Globus pallidus (tissue), 1 donor: ENCODE results near the gene GGT6.

Experiments
- DNase-seq: peaks from one replicate; pipeline ENCODE4 v3.0.0-alpha.2; 2015; ENCODE audit warnings: low spot score

The GGT6 gene

DNA sequence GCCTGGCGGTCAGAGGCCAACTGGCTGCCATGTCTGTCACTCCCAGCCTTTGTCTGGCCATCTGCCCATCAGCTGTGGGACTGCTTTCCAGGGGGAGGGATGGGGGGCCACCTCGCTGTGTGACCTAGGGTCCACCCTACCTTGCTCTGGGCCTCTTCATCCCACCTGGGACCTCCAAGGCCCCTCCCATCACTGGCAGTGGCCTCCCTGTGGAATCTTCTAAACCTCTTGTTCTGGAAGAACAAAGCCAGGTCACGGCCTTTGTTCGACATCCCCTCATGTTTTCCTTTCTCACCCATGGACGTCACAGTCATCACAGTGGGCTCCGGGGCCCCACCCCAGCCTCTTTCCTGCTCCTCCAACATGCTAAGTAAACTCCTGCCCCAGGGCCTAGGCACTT is 37.7 kb downstream of the GGT6 start:
- DNase-seq = no peak

DNA sequence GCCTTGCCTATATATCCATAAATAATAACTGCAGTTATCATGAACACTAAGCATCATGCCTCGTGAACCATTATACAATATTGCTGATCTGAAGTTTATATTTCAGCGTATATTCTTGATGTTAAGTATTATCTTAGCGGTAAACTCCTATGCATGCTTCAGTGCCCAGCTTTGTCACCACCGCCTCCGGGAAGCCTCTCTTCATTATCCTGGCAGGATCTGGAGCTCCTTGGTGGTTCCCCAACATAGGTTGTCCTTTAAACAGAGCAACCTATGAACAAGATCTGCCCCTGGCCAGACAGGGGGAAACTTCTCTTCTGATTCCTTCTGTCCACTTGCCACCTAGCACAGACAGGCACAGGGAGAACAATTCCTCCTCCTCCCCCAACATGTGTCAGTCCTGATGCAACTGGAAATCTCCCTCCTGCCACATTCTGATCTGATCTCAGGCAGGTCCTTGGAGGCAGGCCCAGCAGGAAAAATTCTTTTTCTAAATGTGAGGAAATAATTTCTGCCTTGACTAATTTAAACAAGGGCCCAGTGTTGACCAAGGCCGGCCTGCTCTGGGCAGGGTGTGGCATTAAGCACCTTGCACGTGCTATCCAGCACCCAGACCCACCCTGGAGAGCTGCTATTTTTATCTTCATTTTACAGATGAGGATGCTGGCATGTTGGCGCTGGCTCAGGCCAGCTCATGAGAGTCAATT is 39.3 kb downstream of the GGT6 start:
- DNase-seq = no peak

DNA sequence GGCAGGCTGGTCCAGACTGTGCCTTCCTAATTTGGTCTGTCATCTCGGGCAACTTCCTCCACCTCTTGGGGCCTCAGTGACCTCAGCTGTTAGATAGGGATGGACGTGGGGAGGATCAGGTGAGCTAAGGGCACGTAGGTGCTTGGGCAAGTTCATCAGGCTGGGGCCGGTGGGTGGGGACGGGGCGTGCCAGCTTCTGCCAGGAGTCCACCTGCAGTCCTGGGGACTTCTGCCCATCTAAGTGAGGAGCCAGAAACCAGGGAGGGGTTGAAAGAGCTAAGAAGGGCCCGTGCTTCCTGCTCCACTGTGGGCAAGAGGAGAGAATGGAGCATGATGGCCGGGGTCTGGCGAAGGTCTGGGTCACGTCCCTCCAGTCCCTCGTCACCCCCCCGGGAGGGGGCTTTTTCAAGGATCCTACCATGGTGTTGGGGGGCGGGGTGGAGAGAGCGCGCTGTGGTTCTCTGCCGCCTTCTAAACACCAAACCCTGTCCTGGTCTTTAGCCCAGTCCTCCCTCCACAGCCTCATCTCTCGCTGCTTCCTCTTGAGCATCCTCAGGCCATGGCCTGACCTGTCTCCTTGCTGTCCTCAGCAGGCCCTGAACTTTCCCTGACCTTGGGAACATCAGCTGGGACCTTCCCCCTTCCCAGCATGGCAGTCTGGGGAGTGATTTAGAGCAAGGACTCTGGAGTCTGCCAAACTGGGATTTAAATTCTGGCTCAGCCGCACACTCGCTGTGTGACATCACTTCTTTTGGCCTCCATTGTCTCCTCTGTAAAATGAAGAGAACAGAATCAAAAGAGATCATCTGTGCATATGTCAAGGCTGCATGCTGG is 40.1 kb downstream of the GGT6 start:
- DNase-seq = no peak

DNA sequence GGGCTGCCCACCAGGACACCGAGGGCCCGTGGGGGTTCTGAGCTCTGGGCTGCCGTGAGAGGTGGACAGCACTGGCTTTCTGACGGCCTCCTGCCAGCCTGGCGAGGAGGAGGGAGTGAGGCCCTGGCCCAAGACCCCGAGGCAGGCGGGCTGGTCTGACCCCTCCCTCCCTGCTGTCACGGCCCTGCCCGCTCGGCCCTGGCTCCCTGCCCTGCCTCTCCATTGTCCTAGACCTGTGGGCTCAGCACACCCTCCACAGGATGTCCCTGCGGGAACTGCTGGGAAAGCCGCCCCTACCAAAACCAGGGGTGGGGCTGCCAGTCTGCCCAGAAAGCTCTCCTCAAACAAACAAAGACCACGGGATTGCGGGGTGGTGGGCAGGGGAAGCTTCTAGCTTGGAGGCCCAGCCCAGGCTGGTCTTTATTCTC is 41.0 kb downstream of the GGT6 start:
- DNase-seq = no peak

DNA sequence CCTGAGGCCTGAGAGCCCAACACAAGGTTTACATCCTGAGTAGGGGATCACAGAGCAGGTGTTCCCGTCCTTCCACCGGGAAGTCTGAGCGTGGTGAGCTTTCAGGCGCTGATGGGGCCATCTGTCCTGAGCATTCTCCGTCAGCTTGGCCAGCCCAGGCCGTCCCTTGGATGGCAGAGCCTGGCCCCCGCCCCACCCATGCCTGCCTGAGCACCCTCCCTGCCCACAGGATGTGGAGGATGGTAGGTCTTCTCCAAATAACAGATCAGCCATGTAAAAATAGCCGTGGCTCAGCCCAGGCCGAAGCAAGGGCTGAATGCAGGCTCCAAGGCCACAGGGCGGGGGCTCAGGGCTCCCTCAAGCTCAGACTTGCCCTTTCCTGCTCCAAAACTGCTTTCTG is 41.5 kb downstream of the GGT6 start:
- no peak for DNase-seq

DNA sequence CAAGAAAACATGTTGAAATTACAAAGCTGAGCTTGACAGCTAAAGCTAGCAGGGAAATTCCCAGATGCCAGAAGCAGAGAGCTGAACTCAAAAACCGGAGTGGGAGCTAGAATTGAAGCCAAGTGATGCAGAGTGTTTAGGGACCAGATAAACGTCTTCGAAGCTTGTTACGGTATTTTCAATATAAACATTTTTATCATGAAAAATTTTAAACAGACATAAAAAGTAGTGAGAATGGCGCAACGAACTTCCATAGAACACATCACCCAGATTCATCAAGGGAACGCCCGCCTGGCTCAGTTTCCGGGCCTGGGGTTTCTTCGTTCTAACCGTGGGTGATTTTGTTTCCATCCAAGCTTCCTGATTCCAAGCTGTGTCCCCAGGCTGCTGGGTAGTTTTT is 43.6 kb downstream of the GGT6 start:
- DNase-seq = no peak

DNA sequence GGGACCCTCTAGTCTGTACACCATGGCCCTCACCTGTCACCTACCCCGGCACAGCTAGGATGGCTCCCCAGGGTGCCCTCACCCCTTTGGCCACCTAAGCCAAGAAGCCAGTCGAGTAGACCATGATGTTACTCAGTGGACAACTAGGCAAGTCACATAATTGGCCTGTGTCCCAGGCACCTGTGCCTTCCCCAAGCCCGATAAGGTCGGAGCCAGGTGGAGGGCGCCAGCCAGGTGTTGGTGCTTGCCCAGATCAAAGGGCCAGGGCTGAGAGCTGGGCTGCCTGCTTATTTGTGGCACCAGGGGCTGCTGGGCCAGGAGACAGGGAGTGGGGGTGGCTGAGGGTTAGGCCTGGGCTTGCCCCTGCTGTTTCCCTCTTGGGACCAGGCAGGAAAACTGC is 44.9 kb downstream of the GGT6 start:
- DNase-seq = no peak

DNA sequence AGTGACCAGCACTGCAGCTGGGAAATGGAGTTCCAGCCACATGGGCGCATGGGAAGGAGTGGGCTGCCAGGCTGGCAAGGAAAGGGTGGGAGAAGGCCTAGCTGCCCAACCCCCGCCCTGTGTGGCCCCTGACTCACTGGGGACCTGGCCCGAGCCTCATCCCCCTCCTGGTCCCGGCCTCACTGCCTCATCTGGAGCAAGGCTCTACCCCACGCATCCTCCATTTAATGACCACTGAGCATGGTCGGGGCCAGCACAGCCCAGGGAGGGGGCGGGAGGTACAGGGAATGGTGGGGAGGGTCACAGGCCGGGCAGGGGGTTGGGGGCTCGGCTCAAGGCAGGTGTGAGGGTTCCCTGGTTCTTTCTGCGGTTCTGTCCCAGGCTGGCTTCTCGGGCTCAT is 45.6 kb downstream of the GGT6 start:
- DNase-seq = no peak

DNA sequence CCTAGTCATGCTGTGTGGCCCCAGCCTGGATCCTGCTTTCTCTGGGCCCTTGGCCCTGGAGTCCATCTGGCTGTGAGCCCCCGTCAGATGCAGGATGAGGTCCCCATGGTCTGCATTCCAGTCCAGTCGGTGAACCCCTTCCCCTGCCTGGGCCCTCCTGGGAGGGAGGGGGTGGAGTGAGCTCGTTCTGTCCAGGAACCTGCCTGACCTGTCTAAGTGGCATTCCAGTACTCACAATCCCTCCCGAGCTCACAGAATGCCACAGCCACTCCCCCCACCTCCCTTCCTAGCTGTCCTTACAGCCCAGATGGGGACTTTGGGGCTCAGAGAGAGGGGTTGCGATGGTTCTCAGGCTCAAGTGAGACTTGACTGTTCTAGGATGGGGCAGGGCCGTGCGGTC is 46.2 kb downstream of the GGT6 start:
- DNase-seq = no peak

DNA sequence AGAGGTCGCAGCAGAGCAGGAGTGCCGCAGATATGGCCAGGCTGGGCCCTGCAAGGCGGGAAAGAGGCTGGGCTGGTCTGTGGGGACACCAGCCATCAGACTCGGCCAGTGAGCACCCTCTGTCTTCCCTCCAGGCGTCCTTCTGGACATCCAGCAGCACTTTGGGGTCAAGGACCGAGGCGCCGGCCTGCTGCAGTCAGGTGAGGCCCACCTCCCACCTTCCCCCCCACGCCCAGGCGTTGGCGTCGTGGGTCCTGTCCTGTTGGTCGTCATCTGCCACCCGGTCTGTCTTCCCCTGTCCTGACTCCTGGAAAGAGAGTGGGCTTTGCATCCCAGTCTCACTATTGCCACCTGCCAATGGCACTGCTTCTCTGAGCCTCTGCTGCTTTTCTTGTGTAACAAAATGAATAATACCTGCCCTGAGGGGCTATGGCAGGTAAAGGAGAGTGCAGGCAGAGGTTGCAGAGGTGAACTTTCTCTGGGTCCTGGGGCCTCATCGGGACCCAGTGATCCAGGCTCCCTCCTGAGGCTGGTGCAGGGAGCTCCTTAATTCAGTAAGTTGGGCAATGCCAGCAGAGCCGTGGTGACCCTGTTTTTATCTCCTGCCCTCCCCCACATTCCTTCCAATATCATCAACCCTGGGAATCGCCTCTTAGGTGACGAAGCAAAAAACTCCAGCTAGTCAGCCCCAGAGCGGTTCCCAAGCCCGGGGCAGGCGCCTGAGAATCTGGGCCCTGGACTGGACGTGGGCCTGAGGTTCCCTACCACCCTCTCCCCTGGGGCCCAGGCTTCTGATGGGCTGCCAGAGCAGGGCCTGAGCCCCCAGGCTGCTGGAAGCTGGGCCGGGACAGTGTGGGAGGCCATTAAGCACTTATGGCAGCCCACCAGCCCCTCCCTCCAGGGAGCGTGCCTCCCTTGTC is 47.0 kb downstream of the GGT6 start:
- no peak for DNase-seq

DNA sequence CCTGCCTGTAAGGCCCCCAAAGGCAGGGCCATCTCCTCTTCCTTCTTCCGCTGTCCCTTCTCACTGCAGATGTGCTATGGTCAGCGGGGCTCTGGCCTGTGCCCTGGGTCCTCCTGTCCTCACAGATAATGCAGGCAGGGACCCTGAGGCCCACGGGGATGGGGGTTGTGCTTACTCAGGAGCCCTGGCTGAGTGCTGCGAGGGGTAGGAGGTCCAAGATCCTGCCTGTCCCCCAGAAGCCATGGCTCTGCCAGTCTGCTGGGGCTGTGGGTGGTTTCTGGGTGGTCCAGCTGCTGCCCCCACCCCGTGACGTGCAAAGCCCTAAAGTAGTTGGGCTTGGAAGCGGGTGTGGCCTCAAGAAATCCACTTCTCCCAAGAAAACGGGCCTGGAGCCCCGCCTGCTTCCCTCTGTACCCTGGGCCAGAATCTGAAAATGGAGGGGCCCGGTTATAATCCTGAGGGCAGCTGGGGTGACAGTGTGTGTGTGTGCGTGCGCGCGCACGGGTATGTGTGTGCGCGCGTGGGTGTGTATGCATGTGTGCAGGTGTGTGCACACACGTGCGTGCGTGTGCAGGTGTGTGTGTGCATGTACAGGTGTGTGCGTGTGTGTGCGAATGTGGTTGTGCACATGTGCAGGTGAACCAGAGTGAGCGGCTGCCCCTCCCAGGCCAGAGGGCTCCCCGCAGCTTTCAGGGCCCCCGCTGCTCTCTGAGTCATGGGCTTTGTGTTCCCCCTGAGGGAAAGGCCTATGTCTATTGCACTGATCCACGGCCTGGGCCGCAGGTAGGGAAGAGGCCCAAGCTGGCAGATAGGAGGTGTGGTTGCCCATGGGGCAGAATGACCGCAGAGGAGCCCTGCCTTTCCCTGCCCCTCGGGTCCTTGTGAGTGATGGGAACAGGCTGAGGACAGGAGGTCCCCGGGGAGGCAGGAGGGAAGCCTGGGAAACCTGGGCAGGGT is 47.9 kb downstream of the GGT6 start:
- DNase-seq = no peak

DNA sequence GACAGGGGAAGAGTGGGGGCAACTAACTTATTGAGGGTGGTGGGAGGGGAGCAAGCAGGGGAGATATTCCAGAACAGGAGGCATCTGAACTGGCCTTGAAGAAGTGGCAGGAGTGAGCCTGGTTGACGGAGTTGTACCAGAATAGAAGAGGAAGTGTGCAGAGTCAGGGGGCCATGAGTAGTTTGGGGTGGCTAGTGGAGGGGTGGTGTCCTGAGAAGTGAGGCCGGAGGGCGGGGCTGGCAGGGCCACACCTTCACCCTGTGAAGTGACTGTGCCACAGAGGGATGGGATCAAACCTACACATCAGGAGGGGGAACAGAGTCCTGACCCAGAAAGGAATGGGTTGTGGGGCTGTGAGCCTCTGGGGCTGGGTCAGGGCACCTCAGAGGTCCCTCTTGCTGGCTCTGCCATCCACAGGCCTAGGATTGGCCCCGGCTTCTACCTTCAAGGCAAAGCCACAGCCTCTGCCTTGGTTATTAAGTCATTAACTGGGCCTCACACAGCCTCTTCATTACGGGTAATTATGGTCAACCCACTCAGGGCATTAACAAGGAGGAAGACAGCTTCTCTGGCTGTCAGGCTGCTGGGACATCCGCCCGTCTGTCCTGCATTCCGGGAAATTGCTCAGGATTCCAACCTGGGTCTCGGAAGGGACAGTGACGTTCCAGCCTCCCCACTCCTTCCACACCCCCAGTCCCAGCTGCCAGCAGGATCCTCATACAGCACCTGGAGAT is 49.0 kb downstream of the GGT6 start:
- no peak for DNase-seq

DNA sequence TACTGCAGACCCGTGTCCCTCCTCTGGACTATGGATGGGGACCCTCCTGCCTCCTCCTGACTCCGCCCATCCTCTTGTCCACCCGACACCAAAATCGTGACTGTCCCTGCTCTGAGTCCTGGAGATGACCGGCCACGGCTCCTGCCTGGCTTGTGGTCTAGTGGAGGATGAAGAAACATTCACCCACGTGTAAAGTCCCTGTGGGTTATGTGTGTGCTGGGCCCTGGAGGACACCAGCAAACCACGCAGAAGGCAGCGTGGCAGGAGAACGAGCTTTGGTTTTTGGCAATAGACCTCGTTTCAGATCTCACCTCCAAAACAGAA is 49.8 kb downstream of the GGT6 start:
- no peak for DNase-seq

DNA sequence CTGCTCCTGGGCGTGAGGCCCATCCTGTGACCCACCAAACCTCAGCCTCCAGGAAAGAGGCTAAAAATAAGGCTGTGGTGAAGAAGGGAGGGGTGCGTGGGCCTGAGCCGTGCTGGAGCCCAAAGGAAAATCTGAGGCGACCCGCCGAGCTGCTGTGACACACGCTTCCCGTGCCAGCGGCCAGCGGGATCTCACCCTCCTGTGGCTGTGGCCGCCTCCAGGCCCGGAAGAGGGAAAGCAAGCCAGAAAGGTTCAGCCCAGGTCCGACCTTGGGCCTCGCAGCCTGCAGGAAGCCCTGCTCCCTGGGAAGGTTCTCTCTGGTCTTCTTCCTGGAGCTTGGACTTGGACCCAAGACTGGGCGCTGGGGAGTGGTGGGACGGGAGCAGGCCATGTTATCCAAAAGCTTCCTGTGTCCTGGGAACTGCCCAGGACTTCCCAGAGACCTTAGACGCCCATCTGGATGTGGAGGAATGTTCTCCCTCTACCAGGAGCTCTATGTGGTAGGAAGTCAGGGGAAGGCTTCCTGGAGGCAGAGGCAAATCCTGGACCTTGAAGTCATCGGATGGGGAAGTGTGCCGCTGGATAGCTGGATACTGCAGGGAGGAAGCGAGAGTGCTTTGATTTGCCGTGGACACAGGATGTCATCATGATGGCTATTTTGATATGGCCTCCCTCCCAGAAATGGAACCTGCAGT is 50.3 kb downstream of the GGT6 start:
- DNase-seq = no peak

DNA sequence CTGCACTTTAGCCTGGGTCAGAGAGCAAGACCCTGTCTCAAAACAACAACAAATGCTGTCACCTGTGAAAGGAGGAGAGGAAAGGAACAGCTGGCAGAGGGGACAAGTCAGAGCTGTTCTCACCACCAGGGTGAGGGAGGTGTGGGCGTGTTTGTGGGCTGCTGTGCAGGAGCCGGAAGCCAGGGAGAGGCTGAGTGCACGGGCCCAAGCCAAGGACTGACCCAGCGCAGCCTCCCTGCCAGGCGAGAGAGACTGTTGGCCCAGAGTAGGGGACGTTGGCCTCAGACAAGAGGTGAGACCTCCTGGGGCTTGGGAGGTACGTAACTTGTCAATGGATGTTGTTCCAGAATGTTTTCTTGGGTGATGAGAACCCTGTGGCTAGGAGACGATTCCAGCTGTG is 51.0 kb downstream of the GGT6 start:
- DNase-seq = no peak

DNA sequence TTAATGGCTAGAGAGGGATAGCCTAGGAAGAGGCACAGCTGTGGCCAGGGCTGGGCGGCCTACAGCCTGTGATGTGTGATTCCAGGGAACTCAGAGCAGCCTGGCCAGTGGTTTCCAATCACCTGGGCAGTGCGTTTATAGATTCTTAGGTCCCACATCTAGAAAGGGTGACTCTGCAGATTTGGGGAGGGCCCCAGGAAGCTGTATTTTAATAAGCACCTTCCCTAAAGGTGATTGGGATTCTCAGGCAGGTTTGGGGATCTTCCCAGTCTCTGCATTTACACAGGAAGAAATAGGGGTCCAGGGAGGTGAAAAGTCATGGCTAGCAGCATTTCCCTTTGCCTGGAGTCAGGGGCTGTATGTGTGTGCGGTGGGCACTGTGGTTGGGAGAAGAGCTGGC is 52.2 kb downstream of the GGT6 start:
- no peak for DNase-seq

DNA sequence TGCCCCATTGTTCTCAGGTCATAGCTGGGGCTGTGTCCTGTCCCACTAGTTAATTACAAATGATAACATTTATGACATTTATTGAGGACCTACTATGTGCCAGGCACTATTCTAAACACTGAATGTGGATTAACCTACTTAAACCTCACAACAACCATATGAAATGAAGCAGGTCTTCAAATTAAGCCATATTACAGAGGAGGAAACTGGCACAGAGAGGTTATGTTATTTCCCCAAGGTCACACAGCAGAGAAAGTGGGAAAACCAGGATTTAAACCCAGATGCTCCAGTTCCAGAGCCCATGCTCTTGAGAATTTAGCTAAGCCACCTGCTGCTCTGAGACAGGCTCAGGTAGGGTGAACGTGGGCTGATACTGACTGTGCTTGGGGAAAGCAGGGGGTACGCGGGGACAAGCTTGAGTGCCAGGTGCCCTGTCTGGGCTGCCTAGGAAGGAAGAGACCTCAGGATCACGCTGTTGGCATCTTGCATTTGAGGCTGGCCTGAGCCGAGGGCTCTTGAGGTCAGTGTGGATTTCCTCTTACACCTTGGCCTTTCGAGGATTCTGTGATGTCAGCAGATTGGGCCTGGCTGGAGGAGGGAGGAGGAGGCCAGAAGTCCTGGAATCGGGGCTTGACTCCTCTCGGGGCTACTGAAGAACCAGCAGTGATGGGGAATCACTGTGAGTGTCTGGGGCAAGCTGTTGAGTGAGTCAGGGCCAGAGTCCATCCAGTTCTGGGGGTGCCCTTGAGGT is 52.8 kb downstream of the GGT6 start:
- no peak for DNase-seq
